Natural killer cell treated with Interleukin-12 subunit alpha and Interleukin-12 subunit beta and Interleukin-15 and Interleukin-18, amount 100 ng/mL, for 72 hours (primary cell): ENCODE measurements around the gene SCN5A. TPM values are rescaled to one million over a fixed set of nuclear protein-coding genes. Genes with fewer than 3 reads are reported as not detected.

Experiments
- ATAC-seq, 2 donors: fragments of 150-1000 bp; cut with Tn5 transposase in 1 of 2; sonication (Bioruptor Pico), chemical (Tn5 transposase) in 1 of 2; 2 replicates each; pipeline ENCODE4 v1.10.0; 2021
- DNase-seq: peaks from one replicate; pipeline ENCODE4 v3.0.0; 2022; ENCODE audit warnings: low spot score
- H3K27ac Mint-ChIP-seq, 2 donors: 1 replicate in 1 of 2; 2 replicates in 1 of 2; pipeline ENCODE4 v1.8.0; 2022; ENCODE audit warnings: mixed read lengths in 2 of 2, mild to moderate bottlenecking in 1 of 2, moderate library complexity in 1 of 2
- H3K27me3 Mint-ChIP-seq, 2 donors: 1 replicate in 1 of 2; 2 replicates in 1 of 2; pipeline ENCODE4 v1.8.0; 2022; ENCODE audit warnings: mixed read lengths in 2 of 2
- H3K36me3 Mint-ChIP-seq: one replicate; pipeline ENCODE4 v1.8.0; 2022; ENCODE audit warnings: mixed read lengths
- H3K4me1 Mint-ChIP-seq, 2 donors: 1 replicate in 1 of 2; 2 replicates in 1 of 2; pipeline ENCODE4 v1.8.0; 2022; ENCODE audit warnings: low read depth in 2 of 2, mixed read lengths in 2 of 2, mild to moderate bottlenecking in 1 of 2
- H3K4me3 Mint-ChIP-seq: one replicate; pipeline ENCODE4 v1.8.0; 2022; ENCODE audit warnings: mixed read lengths
- H3K9me3 Mint-ChIP-seq: 2 replicates; pipeline ENCODE4 v1.8.0; 2022; ENCODE audit warnings: mixed read lengths
- total RNA-seq, 2 donors: library from RNA; stranded (reverse); gene quantifications; one replicate each; pipeline ENCODE4 v1.2.3, GENCODE V29; 2022

The SCN5A gene
- total RNA-seq, 2 donors from 2014 or later: 0.14 TPM; not detected in 1

GRCh38 chr3:38556640-38557358 lies 92.7 kb downstream of the SCN5A start:
- H3K4me3 Mint-ChIP-seq: no peak overlapping the region
- no peaks in the 10 kb centered on the region for H3K9me3 Mint-ChIP-seq
- H3K36me3 Mint-ChIP-seq: no peaks in the 10 kb centered on the region
- H3K27me3 Mint-ChIP-seq: peaks cover 0 to 5% of the 10 kb centered on the region in 2 donors
- ATAC-seq (peak in 1 of 2 donors; percentile 22), DNase-seq (no peak)
- H3K4me1 Mint-ChIP-seq: no peaks in the 10 kb centered on the region
- no peak overlapping the region for H3K27ac Mint-ChIP-seq

DNA sequence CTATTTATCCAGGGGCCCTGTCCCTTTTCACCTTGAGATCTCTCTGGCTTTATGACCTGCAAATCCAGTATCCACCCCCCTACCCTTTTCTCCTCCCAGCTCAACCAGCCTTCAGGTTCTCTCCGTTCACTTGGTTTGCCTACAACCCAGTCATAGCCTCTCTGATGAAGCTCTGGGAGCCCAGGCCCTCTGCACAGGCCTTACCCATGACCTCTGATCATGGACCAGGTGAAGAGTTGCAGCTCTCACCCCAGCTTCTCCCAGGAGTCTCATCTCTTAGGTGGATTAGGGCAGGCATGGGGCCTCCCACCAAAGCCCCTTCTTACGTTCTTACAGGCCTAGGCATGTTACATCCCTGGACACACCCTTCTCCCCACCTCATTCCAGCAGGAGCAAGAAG lies 93.6 kb downstream of the SCN5A start:
- ATAC-seq (no peak), DNase-seq (no peak)
- Mint-ChIP-seq H3K4me1 (no peaks in the 10 kb centered on the region), H3K27ac (no peak overlapping the region), H3K36me3 (no peaks in the 10 kb centered on the region), H3K9me3 (no peaks in the 10 kb centered on the region), H3K4me3 (no peak overlapping the region), H3K27me3 (peaks cover 0 to 4% of the 10 kb centered on the region in 2 donors)

DNA sequence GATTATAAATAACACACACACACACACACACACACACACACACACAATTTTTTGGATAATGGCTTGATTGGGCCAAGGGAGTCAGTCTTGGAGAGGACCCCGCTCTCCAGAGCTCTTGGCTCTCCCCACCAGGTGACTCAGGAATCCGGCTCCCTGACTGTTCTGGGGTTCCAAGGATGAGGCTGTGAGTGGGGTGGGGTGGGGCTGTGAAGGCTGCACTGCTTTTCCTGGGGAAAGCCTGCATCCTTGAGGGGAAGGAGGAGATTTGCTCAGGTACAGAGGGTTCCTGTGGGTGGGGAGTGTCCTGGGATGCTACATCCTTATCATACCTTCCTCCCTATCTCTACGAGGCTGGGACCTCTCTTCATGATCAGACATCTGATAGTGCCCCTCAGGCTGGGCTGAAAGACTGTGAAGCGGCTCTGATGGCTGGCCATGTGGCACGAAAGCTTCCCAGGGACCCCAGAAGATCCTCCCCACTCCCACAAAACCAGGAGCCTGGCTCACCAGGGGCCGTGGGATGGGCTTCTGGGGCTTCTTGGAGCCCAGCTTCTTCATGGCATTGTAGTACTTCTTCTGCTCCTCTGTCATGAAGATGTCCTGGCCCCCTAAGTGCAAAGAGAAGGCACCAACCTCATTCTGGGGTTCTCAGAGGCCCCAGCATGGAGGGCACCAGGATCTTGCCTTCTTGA lies 94.2 kb downstream of the SCN5A start:
- Mint-ChIP-seq H3K4me1 (no peaks in the 10 kb centered on the region), H3K9me3 (no peaks in the 10 kb centered on the region), H3K27ac (no peak overlapping the region), H3K4me3 (no peak overlapping the region), H3K36me3 (no peaks in the 10 kb centered on the region), H3K27me3 (peaks cover 0 to 4% of the 10 kb centered on the region in 2 donors)
- DNase-seq: no peak
- ATAC-seq: no peak

DNA sequence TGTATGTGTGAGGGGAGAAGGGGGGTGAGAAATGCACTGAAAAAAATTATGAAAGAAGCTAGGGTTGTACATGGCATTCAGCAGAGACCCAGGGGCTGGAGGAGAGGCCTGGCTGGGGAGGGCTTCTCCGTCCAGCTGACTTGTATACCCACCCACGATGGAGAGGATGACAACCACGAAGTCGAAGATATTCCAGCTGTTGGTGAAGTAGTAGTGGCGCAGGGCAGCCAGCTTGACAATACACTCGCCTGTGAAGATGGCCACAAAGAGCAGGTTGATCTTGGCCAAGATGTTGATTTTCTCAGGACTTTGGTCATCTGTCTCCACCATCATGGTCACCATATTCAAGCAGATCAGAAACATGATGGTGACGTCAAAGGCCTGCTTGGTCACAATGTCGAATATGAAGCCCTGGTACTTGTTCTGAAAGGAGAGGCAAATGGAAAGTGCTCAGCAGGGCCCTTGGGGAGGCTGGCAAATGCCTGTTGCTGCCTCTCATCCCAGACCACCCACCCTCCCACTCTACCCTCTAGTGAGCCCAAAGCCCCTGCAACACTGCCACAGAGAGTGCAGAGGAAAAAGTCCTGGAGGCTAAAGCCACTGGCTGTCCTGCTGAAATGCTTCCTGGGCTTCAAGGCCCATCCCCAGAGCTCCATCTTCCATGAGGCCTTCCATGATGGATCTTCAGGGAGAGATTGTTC lies 95.2 kb downstream of the SCN5A start:
- ATAC-seq (no peak), DNase-seq (no peak)
- no peak overlapping the region for H3K27ac Mint-ChIP-seq
- no peaks in the 10 kb centered on the region for H3K9me3 Mint-ChIP-seq
- H3K27me3 Mint-ChIP-seq: peaks cover 0 to 4% of the 10 kb centered on the region in 2 donors
- H3K36me3 Mint-ChIP-seq: no peaks in the 10 kb centered on the region
- H3K4me3 Mint-ChIP-seq: no peak overlapping the region
- no peaks in the 10 kb centered on the region for H3K4me1 Mint-ChIP-seq

DNA sequence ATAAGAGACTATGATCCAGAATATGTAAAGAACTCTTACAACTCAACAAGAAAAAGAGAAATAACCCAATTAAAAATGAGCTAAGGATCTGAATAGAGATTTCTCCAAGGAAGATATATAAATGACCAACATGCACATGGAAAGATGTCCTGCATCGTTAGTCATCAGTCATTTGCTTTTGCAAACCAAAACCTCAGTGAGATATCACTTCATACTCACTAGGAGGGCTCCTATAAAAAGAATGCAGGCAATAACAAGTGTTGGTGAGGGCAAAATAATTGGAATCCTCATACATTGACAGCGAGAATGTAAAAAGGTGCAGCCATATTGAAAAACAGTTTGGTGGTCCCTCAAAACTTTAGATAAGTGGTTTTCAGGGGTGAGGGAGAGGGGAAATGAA lies 96.4 kb downstream of the SCN5A start:
- no peaks in the 10 kb centered on the region for H3K4me1 Mint-ChIP-seq
- H3K9me3 Mint-ChIP-seq: no peaks in the 10 kb centered on the region
- H3K27me3 Mint-ChIP-seq: peaks cover 0 to 4% of the 10 kb centered on the region in 2 donors
- H3K27ac Mint-ChIP-seq: no peak overlapping the region
- H3K4me3 Mint-ChIP-seq: no peak overlapping the region
- no peaks in the 10 kb centered on the region for H3K36me3 Mint-ChIP-seq
- DNase-seq: no peak
- ATAC-seq: no peak

GRCh38 chr3:38552364-38552763 lies 97.1 kb downstream of the SCN5A start:
- peaks cover 0 to 4% of the 10 kb centered on the region in 2 donors for H3K27me3 Mint-ChIP-seq
- no peaks in the 10 kb centered on the region for H3K36me3 Mint-ChIP-seq
- no peak overlapping the region for H3K27ac Mint-ChIP-seq
- no peak overlapping the region for H3K4me3 Mint-ChIP-seq
- DNase-seq (no peak), ATAC-seq (no peak)
- H3K4me1 Mint-ChIP-seq: no peaks in the 10 kb centered on the region
- H3K9me3 Mint-ChIP-seq: no peaks in the 10 kb centered on the region

GRCh38 chr3:38551026-38551832 lies 98.3 kb downstream of the SCN5A start:
- ATAC-seq (no peak), DNase-seq (no peak)
- Mint-ChIP-seq H3K36me3 (no peaks in the 10 kb centered on the region), H3K4me1 (no peaks in the 10 kb centered on the region), H3K27ac (no peak overlapping the region), H3K9me3 (no peaks in the 10 kb centered on the region), H3K4me3 (no peak overlapping the region), H3K27me3 (peaks cover 0 to 4% of the 10 kb centered on the region in 2 donors)

DNA sequence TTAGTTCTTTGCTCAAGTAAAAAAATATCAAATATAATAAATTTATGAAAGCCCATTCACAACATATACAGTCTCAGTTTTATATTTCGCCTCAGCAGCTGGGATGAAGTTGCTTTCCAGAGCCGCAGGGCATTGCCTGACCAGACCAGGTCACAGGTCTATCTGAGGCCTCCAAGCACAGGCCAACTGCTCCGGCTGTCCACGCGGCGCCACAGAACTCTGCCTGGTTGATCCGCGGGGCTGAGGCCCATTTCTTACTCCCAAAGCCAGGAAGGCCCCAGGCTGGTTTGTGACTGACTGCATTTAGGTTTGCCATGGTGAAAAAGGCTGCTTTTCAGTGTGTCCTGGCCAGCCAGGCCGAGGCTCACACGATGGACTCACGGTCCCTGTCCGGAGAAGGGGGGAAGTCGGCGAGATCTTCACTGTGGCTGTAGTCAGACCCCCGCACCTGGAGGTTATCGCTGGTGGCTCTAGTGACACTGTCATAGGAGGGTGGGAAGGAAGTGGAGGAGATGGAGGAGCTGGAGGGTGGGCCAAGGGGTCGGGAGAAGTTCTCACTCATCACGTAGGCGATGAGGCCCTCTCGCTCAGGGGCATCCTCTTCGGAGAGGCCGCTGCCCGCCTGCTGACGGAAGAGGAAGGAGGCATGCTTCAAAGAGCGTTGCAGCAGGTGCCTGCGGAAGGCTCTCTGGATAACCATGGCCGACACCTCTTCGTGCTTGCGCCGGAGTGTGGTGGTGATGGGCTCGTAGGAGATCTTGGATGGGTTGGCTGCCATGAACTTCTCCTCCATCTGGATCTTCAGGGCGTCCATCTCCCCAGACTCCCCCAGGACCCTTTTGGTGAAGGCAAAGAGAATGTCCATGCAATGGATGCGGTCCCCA lies 99.3 kb downstream of the SCN5A start:
- H3K36me3 Mint-ChIP-seq: no peaks in the 10 kb centered on the region
- no peaks in the 10 kb centered on the region for H3K9me3 Mint-ChIP-seq
- no peak for ATAC-seq
- H3K27me3 Mint-ChIP-seq: peaks cover 0 to 7% of the 10 kb centered on the region in 2 donors
- no peak for DNase-seq
- no peaks in the 10 kb centered on the region for H3K4me1 Mint-ChIP-seq
- H3K4me3 Mint-ChIP-seq: no peak overlapping the region
- no peak overlapping the region for H3K27ac Mint-ChIP-seq

DNA sequence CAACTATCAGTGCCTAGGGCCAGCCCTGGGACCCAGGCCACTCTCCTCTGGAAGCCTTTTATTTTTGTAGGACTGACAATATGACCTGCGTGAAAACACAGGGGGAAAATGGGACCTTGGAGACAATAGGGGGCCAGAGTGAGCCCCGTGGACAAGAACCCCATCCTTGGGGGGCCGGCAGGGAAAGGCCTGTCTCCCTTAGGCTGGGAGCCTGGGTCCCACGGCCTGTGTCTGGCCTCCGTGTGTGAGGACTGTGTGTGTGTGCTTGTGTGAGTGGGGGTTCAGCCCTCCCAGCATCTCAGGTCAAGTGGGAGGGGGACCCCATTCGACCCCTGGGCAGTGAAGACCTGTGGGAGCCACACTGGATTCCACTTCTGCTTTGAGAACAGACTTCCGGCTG lies 100.0 kb downstream of the SCN5A start:
- no peak for DNase-seq
- ATAC-seq: no peak
- Mint-ChIP-seq H3K36me3 (no peaks in the 10 kb centered on the region), H3K27ac (no peak overlapping the region), H3K27me3 (peaks cover 0 to 7% of the 10 kb centered on the region in 2 donors), H3K9me3 (no peaks in the 10 kb centered on the region), H3K4me3 (no peak overlapping the region), H3K4me1 (no peaks in the 10 kb centered on the region)

DNA sequence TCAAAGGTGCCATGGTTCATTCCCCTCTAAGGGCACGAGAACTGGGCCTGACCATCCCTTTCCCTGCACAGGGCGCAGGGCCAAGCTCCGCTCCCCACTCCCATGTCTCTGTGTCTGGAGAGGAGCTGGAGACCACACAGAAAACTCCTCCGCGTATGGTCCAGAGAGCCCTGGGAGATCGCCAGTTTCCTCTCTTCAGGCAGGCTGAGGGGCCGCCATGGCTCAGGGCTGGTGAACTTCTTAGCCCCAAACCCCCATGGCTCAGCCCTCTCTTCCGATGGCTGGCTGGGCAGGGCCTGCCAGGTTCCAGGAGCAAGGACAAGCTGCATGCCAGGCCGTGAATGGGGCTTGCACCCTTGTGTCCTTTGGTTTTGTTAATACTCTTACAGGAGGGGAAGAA lies 100.4 kb downstream of the SCN5A start:
- ATAC-seq: peak in 1 of 2 donors; percentile 32
- Mint-ChIP-seq H3K4me3 (no peak overlapping the region), H3K36me3 (no peaks in the 10 kb centered on the region), H3K27me3 (peaks cover 0 to 7% of the 10 kb centered on the region in 2 donors), H3K9me3 (no peaks in the 10 kb centered on the region), H3K27ac (no peak overlapping the region), H3K4me1 (no peaks in the 10 kb centered on the region)
- DNase-seq: no peak

DNA sequence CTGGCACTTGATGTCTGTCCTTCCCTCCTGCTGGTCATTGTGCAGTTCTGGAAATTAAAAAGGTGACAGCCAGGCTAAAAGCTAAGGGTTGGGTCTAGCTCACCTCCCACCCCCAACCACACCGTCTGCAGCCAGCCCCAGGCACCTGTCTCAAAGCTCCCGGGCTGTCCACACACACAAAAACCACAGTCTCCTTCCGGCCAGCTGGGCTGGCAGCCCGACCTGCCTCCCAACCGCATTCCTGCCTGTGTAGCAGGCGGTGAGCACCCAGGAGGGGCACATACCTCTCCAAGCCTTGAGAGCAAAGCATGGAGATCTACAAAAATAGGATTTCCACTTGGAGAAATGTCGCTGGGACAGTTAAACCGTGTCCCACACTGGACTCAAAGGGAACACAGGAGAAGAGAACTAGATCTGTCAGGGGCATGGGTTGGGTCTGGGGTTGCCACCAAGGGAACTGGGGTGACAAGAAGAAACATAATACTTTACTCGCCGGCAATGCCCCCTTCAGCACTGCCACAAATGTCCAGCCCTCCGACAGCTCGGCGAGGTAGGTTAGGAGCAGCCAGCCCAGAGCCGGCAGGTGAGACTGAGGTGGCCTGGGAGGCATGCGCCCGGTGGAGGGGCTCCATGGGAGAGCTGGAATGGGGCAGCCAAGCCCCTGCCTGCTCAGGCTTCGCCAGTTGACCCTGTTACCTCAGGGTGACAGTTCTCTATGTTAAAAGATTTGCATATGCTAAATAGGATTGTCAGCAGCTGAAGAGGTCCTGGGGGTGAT lies 101.1 kb downstream of the SCN5A start:
- DNase-seq (no peak), ATAC-seq (no peak)
- no peaks in the 10 kb centered on the region for H3K36me3 Mint-ChIP-seq
- no peaks in the 10 kb centered on the region for H3K4me1 Mint-ChIP-seq
- H3K27ac Mint-ChIP-seq: no peak overlapping the region
- no peaks in the 10 kb centered on the region for H3K9me3 Mint-ChIP-seq
- peaks cover 0 to 7% of the 10 kb centered on the region in 2 donors for H3K27me3 Mint-ChIP-seq
- no peak overlapping the region for H3K4me3 Mint-ChIP-seq

DNA sequence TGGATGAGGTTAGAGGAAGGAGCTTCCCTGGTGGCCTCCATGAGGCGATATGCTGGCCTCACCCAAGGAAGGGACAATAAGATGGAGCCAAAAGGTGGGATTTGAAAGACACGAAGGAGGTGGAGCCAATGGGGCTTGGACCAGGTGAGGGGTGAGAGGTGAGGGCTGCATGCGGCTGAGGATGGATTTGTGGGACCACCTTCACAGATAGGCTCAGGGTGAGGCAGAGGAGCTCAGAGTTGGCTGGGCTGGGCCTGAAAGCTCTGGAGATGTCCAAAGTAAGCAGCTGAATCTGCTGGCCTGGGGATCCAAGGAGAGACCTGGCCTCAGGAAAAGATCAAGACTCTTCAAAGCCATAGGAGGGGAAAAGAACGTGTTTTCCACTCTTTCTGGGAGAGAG lies 103.5 kb downstream of the SCN5A start:
- Mint-ChIP-seq H3K36me3 (no peaks in the 10 kb centered on the region), H3K9me3 (no peaks in the 10 kb centered on the region), H3K27ac (no peak overlapping the region), H3K4me3 (no peak overlapping the region), H3K27me3 (peaks cover 0 to 7% of the 10 kb centered on the region in 2 donors), H3K4me1 (no peaks in the 10 kb centered on the region)
- no peak for DNase-seq
- ATAC-seq: no peak
